AG10803 (cell line): ENCODE measurements around the gene HMGCLL1.

Experiments used
- DNase-seq: peaks from one replicate; pipeline ENCODE4 v3.0.0; 2010; ENCODE audit warnings: low read depth
- H3K4me3 ChIP-seq: 2 replicates; pipeline ENCODE4 v1.5.1; 2011; ENCODE audit warnings: mild to moderate bottlenecking, low read length, control low read depth
- CTCF ChIP-seq: conservative IDR thresholded peaks from 2 replicates; pipeline ENCODE4 v1.5.1; 2011; ENCODE audit warnings: mild to moderate bottlenecking, low read length, control low read depth, inconsistent platforms

The HMGCLL1 gene

GRCh38 chr6:55492259-55492658 lies 86.7 kb downstream of the HMGCLL1 start:
- no peak for TF ChIP-seq CTCF
- DNase-seq: no peak
- H3K4me3 ChIP-seq: no peak overlapping the region

DNA sequence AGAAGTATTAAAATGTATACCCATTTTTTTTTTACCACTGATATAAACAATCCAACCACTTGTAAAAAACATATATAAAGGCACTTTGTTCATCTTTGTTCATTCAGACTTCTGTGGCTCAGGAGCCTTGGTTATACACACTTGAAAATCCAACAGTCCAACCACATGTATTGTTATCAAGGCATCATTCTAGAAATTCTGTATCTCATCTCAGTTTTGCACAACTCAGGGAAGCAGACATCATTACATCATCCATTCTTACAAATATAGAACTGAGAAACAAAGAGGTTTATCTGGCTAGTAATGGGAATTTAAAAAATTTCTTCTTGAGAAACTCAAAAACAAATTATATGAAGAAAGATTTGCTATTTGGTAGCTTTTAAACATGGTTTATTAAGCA lies 88.1 kb downstream of the HMGCLL1 start:
- no peak for TF ChIP-seq CTCF
- no peak overlapping the region for H3K4me3 ChIP-seq
- DNase-seq: no peak

DNA sequence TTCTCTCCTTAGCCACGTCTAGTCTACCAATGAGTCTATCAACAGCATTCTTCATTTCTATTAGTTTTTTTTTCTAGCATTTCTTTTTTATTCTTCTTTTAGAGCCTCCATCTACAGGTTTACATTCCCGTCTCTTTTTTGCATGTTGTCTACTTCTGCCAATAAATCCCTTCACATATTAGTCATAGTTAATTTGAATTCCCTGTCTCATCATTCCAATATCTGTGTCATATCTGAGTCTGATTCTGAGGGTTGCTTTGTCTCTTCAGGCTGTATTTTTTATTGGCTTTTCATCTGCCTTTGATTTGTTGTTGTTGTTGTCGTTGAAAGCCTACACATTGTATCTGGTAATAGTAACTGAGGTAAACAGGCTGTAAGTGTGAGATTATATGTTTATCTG lies 104.6 kb downstream of the HMGCLL1 start:
- H3K4me3 ChIP-seq: no peak overlapping the region
- DNase-seq: no peak
- TF ChIP-seq CTCF: no peak

DNA sequence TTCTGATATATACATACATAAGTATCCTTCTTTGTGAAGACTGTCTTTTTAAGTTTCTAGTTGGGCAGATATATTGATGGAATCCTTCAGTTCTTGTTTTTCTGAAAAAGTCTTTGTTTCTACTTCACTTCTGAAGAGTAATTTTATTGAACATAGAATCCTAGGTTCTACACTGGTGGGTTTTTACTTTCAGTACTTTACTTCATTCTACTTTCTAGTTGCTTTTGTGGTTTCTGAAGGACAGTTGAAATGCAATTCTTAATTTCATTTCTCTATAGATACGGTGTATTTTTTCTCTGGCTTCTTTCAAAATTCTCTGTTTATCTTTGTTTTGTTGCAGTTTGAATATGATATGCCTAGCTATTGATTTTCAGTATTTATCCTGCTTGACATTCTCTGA lies 105.3 kb downstream of the HMGCLL1 start:
- DNase-seq: no peak
- no peak for TF ChIP-seq CTCF
- no peak overlapping the region for H3K4me3 ChIP-seq

DNA sequence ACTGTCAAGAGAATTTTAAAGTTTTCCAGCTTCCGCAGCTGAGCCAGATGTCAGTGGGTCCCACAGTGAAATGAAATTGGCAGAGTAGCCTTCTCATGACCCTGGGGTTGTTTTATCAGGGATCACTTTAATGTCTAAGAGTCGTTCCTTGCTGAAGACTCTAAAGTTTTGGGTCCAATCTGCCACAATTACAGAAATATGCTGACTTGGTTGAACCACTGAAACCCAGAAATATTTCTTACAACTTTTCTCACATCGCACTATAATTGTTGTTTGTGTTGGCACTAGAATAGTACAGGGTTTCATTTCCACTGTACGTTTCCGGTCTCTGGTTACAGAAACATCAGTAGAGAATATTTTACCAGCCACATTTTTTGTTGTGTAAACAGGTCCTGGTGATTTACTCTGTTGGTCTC lies 109.0 kb downstream of the HMGCLL1 start:
- no peak for TF ChIP-seq CTCF
- H3K4me3 ChIP-seq: no peak overlapping the region
- no peak for DNase-seq

DNA sequence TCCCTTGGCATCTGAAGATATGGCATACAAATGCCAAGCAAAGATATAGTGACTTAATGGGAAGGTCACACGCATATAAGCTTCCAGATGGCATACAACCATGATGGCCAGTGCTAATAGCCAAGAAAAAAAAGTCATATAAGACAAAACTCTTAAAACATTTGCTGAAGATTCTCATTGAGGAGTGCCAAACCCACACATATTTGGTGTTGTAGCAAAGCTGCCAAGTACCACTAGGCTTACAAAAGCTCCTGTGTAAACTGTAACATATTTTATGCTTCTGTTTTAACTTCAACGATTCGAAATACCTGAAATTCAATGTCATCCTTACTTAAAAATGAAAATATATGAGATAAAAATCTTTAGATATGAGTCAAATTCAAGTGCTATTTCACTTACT lies 123.0 kb downstream of the HMGCLL1 start:
- TF ChIP-seq CTCF: no peak
- no peak overlapping the region for H3K4me3 ChIP-seq
- peak; percentile 9 for DNase-seq

DNA sequence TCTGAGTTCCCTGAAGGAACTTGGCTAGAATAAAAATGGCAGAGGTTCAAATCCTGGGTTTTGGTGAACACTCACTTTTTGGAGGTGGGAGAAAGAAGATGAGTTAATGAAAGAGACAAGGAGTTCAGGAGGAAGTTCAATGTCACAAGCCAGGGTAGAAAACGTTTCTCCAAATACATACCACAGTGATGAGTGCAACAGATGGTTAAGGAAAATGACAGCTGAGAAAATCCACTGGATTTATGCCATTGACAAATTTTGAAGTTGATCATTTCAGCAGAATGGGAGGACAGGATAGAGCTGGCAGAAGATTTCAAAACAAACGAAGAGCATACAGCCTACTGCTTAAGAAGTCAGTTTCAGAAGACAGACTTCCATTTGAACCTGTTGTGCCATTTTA lies 129.0 kb downstream of the HMGCLL1 start:
- TF ChIP-seq CTCF: no peak
- DNase-seq: peak; percentile 4
- no peak overlapping the region for H3K4me3 ChIP-seq
